ENCODE measurements around the gene ATP8B1. TPM values are rescaled to one million over a fixed set of nuclear protein-coding genes. Genes with fewer than 3 reads are reported as not detected.

ATP8B1 gene
- total RNA-seq, 1 experiment from 2014 or later: 15.9 TPM

DNA sequence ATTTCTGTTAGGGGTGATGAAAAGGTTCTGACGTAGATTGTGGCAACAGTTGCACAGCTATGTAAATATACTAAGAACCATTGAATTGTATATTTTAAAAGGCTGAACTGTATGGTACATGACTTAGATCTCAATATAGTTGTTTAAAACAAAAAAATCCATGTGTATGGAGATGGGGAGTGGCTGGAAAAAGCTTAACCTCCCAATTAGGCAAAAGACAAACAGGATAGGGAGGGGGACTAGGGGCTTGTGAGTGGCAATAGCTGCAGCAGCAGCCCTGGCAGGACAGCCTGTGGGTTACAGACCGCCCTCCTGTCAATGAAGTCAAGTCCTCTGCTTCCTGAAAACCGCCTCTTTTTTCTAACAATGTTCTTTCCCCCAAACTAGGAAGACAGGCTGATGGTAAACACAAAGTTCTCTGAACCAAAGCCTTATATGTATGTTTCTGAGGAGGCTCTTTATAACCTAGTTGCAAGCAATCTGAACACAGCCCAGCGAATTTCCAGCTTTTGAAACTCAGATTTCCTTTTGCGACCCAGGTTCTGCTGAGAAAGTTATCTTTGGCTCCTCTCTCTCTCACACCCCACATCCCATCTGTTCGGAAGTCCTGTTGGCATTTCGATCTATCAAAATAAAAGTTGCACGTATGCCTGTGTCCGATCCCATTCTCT is 10.3 kb downstream of the ATP8B1 start:
- ChIA-PET RAD21 (ENCODE audit: low non-redundant PET in 1 of 2, low total read pairs in 2 of 2, uncharacterized antibody in 2 of 2, unreplicated experiment in 2 of 2) (no interaction called here), CTCF (no interaction called here), POLR2A (no interaction called here)
- Histone ChIP-seq H3K9me3 (ENCODE audit: control insufficient read depth in 1 of 2, insufficient read depth in 1 of 2, low read depth in 1 of 2, low read length in 2 of 2) (no peaks in the 10 kb centered on the region), H3K4me2 (ENCODE audit: low read length) (no peak overlapping the region), H3K9me2 (ENCODE audit: insufficient read depth) (no peaks in the 10 kb centered on the region), H3K36me3 (ENCODE audit: control insufficient read depth in 1 of 2, insufficient read depth in 2 of 2, low read length in 2 of 2) (no peaks in the 10 kb centered on the region), H4K20me1 (ENCODE audit: insufficient read depth) (no peaks in the 10 kb centered on the region), H3K9ac (ENCODE audit: low read length) (no peak overlapping the region), H3K4me3 (replicated peaks in 1 of 2; ENCODE audit: low read depth in 1 of 2, low read length in 2 of 2) (no peak overlapping the region), H3K27me3 (ENCODE audit: insufficient read depth, low read length) (no peaks in the 10 kb centered on the region), H3K27ac (ENCODE audit: low read depth, low read length) (no peak overlapping the region), H2AFZ (ENCODE audit: low read depth, low read length, poor library complexity, severe bottlenecking) (no peak overlapping the region), H3K79me2 (ENCODE audit: insufficient read depth, low read length) (peaks cover 35% of the 10 kb centered on the region), H3K4me1 (ENCODE audit: control insufficient read depth in 1 of 2, insufficient read depth in 2 of 2, low read length in 2 of 2) (peaks cover 37 to 57% of the 10 kb centered on the region in 2 experiments)
- DNase-seq (ENCODE audit: low read depth, low spot score) (no peak), ATAC-seq (no peak)
- intact Hi-C loops (cut with micrococcal nuclease): no loop called here
- no peak for TF ChIP-seq RAD21 (IDR thresholded peaks at IDR 0.05; ENCODE audit: low read depth)
- no peak for TF ChIP-seq TCF7L2 (IDR thresholded peaks at IDR 0.05; ENCODE audit: borderline replicate concordance, extremely low read depth, insufficient read depth, insufficient read length)
- TF ChIP-seq CEBPB (IDR thresholded peaks at IDR 0.05; ENCODE audit: low read depth): no peak
- TF ChIP-seq JUND (IDR thresholded peaks at IDR 0.05): no peak
- no peak for TF ChIP-seq EZH2 (IDR thresholded peaks at IDR 0.05)
- no peak for TF ChIP-seq CBX3 (IDR thresholded peaks at IDR 0.05; ENCODE audit: low read depth)
- TF ChIP-seq ATF3 (IDR thresholded peaks at IDR 0.05): no peak
- TF ChIP-seq ZFX (IDR thresholded peaks at IDR 0.05): no peak
- no peak for TF ChIP-seq ZNF274 (IDR thresholded peaks at IDR 0.05; ENCODE audit: low read depth, low read length)
- TF ChIP-seq SIN3A (IDR thresholded peaks at IDR 0.05; ENCODE audit: low read depth): no peak
- TF ChIP-seq, protein P1, sequence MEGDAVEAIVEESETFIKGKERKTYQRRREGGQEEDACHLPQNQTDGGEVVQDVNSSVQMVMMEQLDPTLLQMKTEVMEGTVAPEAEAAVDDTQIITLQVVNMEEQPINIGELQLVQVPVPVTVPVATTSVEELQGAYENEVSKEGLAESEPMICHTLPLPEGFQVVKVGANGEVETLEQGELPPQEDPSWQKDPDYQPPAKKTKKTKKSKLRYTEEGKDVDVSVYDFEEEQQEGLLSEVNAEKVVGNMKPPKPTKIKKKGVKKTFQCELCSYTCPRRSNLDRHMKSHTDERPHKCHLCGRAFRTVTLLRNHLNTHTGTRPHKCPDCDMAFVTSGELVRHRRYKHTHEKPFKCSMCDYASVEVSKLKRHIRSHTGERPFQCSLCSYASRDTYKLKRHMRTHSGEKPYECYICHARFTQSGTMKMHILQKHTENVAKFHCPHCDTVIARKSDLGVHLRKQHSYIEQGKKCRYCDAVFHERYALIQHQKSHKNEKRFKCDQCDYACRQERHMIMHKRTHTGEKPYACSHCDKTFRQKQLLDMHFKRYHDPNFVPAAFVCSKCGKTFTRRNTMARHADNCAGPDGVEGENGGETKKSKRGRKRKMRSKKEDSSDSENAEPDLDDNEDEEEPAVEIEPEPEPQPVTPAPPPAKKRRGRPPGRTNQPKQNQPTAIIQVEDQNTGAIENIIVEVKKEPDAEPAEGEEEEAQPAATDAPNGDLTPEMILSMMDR (IDR thresholded peaks at IDR 0.05 in 2 of 3, conservative IDR thresholded peaks at IDR 0.05 in 1 of 3; ENCODE audit: borderline replicate concordance in 1 of 3, insufficient read depth in 1 of 3, low read depth in 2 of 3, low read length in 2 of 3): no peak
- no peak for TF ChIP-seq FOSL1 (IDR thresholded peaks at IDR 0.05; ENCODE audit: low read depth)
- no peak for TF ChIP-seq SP1 (IDR thresholded peaks at IDR 0.05; ENCODE audit: low read depth)
- TF ChIP-seq ELF1 (IDR thresholded peaks at IDR 0.05; ENCODE audit: borderline replicate concordance, low read depth): no peak
- TF ChIP-seq SRF (IDR thresholded peaks at IDR 0.05; ENCODE audit: low read depth): no peak
- TF ChIP-seq, protein P2, sequence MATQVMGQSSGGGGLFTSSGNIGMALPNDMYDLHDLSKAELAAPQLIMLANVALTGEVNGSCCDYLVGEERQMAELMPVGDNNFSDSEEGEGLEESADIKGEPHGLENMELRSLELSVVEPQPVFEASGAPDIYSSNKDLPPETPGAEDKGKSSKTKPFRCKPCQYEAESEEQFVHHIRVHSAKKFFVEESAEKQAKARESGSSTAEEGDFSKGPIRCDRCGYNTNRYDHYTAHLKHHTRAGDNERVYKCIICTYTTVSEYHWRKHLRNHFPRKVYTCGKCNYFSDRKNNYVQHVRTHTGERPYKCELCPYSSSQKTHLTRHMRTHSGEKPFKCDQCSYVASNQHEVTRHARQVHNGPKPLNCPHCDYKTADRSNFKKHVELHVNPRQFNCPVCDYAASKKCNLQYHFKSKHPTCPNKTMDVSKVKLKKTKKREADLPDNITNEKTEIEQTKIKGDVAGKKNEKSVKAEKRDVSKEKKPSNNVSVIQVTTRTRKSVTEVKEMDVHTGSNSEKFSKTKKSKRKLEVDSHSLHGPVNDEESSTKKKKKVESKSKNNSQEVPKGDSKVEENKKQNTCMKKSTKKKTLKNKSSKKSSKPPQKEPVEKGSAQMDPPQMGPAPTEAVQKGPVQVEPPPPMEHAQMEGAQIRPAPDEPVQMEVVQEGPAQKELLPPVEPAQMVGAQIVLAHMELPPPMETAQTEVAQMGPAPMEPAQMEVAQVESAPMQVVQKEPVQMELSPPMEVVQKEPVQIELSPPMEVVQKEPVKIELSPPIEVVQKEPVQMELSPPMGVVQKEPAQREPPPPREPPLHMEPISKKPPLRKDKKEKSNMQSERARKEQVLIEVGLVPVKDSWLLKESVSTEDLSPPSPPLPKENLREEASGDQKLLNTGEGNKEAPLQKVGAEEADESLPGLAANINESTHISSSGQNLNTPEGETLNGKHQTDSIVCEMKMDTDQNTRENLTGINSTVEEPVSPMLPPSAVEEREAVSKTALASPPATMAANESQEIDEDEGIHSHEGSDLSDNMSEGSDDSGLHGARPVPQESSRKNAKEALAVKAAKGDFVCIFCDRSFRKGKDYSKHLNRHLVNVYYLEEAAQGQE (IDR thresholded peaks at IDR 0.05; ENCODE audit: low read depth): no peak
- no TSS peak for BruUV-seq (replicated peaks)

Measured in HCT116 (cell line).